Measurements from ENCODE around the gene CFAP251. TPM values are rescaled to one million over a fixed set of nuclear protein-coding genes. Genes with fewer than 3 reads are reported as not detected.
"Not testable (repeated sequence)": the region's sequence is repeated elsewhere in the genome, so short reads cannot be mapped to it uniquely, and the experiment has no call there.

CFAP251 gene
- total and polyA plus RNA-seq, 2 donors (not counting 3 experiments of a cell fraction or from before 2014, with no cell fraction given), result 3.3 to 4.0 TPM

GRCh38 chr12:121885129-121885528 lies 33.3 kb upstream of the CFAP251 start:
- POLR2A ChIA-PET; dilution Hi-C loops (cut with MboI; ENCODE audit: extremely low pct_ligation_motif_present, low sequenced_read_pairs); BruUV-seq (replicated peaks); DNase-seq (ENCODE audit: low read depth, low spot score); H4K20me1 ChIP-seq (replicated peaks; ENCODE audit: control insufficient read depth, extremely low read depth, insufficient read depth, low read length); H3K9me3 ChIP-seq (replicated peaks; ENCODE audit: control insufficient read depth, insufficient read depth, low read length); H3K9me1 ChIP-seq (replicated peaks; ENCODE audit: control insufficient read depth, extremely low read depth, insufficient read depth, low read length); H3K4me3 ChIP-seq (replicated peaks in 1 of 3; ENCODE audit: insufficient read depth in 1 of 3, low read depth in 1 of 3, low read length in 3 of 3); H3K36me3 ChIP-seq (ENCODE audit: control insufficient read depth in 2 of 2, extremely low read depth in 1 of 2, insufficient read depth in 2 of 2, low read length in 2 of 2); intact Hi-C loops (cut with micrococcal nuclease); H3K4me2 ChIP-seq (ENCODE audit: insufficient read depth, low read length); H2AFZ ChIP-seq (ENCODE audit: low read depth, low read length); H3K9ac ChIP-seq (replicated peaks; ENCODE audit: extremely low read depth, insufficient read depth, low read length); H3K27me3 ChIP-seq (ENCODE audit: control insufficient read depth in 2 of 2, insufficient read depth in 2 of 2, low read length in 2 of 2); FAIRE-seq; H3K27ac ChIP-seq (ENCODE audit: insufficient read depth, low read depth, low read length): not testable (repeated sequence)
- H3K79me2 ChIP-seq (ENCODE audit: control insufficient read depth, insufficient read depth, low read length), result peaks cover 12% of the 10 kb centered on the region
- TF ChIP-seq FOS (IDR thresholded peaks at IDR 0.05; ENCODE audit: borderline replicate concordance, insufficient read depth, low read length), result peak; percentile 8
- CTCF ChIA-PET, result interaction anchor here (1.1 kb wide), 1 partner anchor 8 kb away, joined by 3 read pairs; no protein-coding TSS in a partner anchor
- peaks cover 14% of the 10 kb centered on the region for H3K4me1 ChIP-seq (ENCODE audit: control insufficient read depth, extremely low read depth, insufficient read depth, low read length)

GRCh38 chr12:121888083-121888477 lies 30.3 kb upstream of the CFAP251 start:
- Histone ChIP-seq H3K4me2 (ENCODE audit: insufficient read depth, low read length) (peak overlapping the region; percentile 68), H3K79me2 (ENCODE audit: control insufficient read depth, insufficient read depth, low read length) (peaks cover 24% of the 10 kb centered on the region), H3K9me3 (replicated peaks; ENCODE audit: control insufficient read depth, insufficient read depth, low read length) (no peaks in the 10 kb centered on the region), H2AFZ (ENCODE audit: low read depth, low read length) (peak overlapping the region; percentile 78), H4K20me1 (replicated peaks; ENCODE audit: control insufficient read depth, extremely low read depth, insufficient read depth, low read length) (no peaks in the 10 kb centered on the region), H3K36me3 (ENCODE audit: control insufficient read depth in 2 of 2, extremely low read depth in 1 of 2, insufficient read depth in 2 of 2, low read length in 2 of 2) (no peaks in the 10 kb centered on the region), H3K9ac (replicated peaks; ENCODE audit: extremely low read depth, insufficient read depth, low read length) (peak overlapping the region; percentile 57), H3K4me3 (replicated peaks in 1 of 3; ENCODE audit: insufficient read depth in 1 of 3, low read depth in 1 of 3, low read length in 3 of 3) (peak overlapping the region in 2 of 3 experiments; percentile 49 to 90), H3K9me1 (replicated peaks; ENCODE audit: control insufficient read depth, extremely low read depth, insufficient read depth, low read length) (no peaks in the 10 kb centered on the region), H3K27ac (ENCODE audit: insufficient read depth, low read depth, low read length) (no peak overlapping the region), H3K4me1 (ENCODE audit: control insufficient read depth, extremely low read depth, insufficient read depth, low read length) (peaks cover 15% of the 10 kb centered on the region), H3K27me3 (ENCODE audit: control insufficient read depth in 2 of 2, insufficient read depth in 2 of 2, low read length in 2 of 2) (peaks cover 0 to 2% of the 10 kb centered on the region in 2 experiments)
- intact Hi-C loops (cut with micrococcal nuclease), result loop anchor here (1.0 to 2.0 kb wide), 6 partner anchors 31 to 135 kb away; partner anchors contain the start of gene CFAP251
- TSS peak; percentile 95 for BruUV-seq (replicated peaks)
- TF ChIP-seq GATA2 (IDR thresholded peaks at IDR 0.05; ENCODE audit: insufficient read depth, insufficient read length, low read depth, low read length) (peak; percentile 47), CTCF (IDR thresholded peaks at IDR 0.05; ENCODE audit: extremely low read depth in 1 of 2, insufficient read depth in 1 of 2, low read depth in 1 of 2, low read length in 2 of 2) (peak in 1 of 2 donors; percentile 34), MAX (IDR thresholded peaks at IDR 0.05; ENCODE audit: insufficient read depth, insufficient read length) (no peak)
- FAIRE-seq (peak; percentile 62), DNase-seq (ENCODE audit: low read depth, low spot score) (no peak)
- dilution Hi-C loops (cut with MboI; ENCODE audit: extremely low pct_ligation_motif_present, low sequenced_read_pairs), result no loop called here
- ChIA-PET POLR2A (interaction anchor here (1.4 kb wide), 1 partner anchor 93 kb away, joined by 4 read pairs; no protein-coding TSS in a partner anchor), CTCF (interaction anchor here (0.5 to 7.4 kb wide), 21 partner anchors 10 to 335 kb away, joined by 3 to 101 read pairs (median 3); partner anchors contain the start of gene RHOF)
